ENCODE results near the gene FARS2. TPM values are rescaled to one million over a fixed set of nuclear protein-coding genes. Genes with fewer than 3 reads are reported as not detected.

FARS2 gene
- total and polyA plus RNA-seq, 2 donors (not counting 1 experiment from before 2014, with no cell fraction given): 11.0 to 18.5 TPM

DNA sequence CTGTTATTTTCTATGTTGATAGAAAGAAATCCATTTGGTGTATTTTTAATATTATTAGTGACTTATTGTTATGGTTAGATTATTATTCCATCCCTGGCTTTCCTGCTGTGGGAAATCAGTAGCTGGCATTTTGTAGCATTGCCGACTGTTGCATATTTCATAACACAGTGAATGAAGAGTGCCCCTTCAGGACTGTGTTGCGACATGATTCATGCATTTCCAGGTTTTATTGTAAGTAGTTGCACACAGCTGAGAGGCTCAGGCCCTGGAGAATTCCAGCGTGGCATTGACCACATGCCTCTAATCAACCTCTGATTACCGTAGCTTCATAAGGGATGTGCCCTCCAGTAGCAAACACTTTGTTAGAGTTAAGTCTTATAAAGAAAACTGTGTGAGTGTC lies 263.9 kb downstream of the FARS2 start:
- H3K4me1 ChIP-seq (ENCODE audit: control insufficient read depth, extremely low read depth, insufficient read depth, low read length): no peaks in the 10 kb centered on the region
- H3K4me3 ChIP-seq (replicated peaks in 1 of 4; ENCODE audit: control extremely low read depth in 1 of 4, insufficient read depth in 1 of 4, low read depth in 3 of 4, low read length in 4 of 4): no peak overlapping the region
- H3K79me2 ChIP-seq (ENCODE audit: control insufficient read depth, insufficient read depth, low read length): no peaks in the 10 kb centered on the region
- H3K27me3 ChIP-seq (ENCODE audit: control insufficient read depth, insufficient read depth, low read length): no peaks in the 10 kb centered on the region
- peak; percentile 63 to 72 for DNase-seq (ENCODE audit: low read depth in 2 of 2)
- no peaks in the 10 kb centered on the region for H3K36me3 ChIP-seq (ENCODE audit: control insufficient read depth, insufficient read depth, low read length)
- no peak overlapping the region for H3K4me2 ChIP-seq (ENCODE audit: extremely low read depth, insufficient read depth, low read length)
- H3K9me3 ChIP-seq (ENCODE audit: control insufficient read depth, insufficient read depth, low read depth, low read length): no peaks in the 10 kb centered on the region
- no peaks in the 10 kb centered on the region for H4K20me1 ChIP-seq (ENCODE audit: control insufficient read depth, extremely low read depth, insufficient read depth, low read length)
- no peak overlapping the region for H3K27ac ChIP-seq (ENCODE audit: insufficient read depth, low read length)
- H3K9ac ChIP-seq (ENCODE audit: insufficient read depth, low read length): no peak overlapping the region
- no peak overlapping the region for H2AFZ ChIP-seq (ENCODE audit: low read length)
- no peak for TF ChIP-seq EZH2 (IDR thresholded peaks at IDR 0.05; ENCODE audit: low read length, missing control alignments)
- TF ChIP-seq, protein P1, sequence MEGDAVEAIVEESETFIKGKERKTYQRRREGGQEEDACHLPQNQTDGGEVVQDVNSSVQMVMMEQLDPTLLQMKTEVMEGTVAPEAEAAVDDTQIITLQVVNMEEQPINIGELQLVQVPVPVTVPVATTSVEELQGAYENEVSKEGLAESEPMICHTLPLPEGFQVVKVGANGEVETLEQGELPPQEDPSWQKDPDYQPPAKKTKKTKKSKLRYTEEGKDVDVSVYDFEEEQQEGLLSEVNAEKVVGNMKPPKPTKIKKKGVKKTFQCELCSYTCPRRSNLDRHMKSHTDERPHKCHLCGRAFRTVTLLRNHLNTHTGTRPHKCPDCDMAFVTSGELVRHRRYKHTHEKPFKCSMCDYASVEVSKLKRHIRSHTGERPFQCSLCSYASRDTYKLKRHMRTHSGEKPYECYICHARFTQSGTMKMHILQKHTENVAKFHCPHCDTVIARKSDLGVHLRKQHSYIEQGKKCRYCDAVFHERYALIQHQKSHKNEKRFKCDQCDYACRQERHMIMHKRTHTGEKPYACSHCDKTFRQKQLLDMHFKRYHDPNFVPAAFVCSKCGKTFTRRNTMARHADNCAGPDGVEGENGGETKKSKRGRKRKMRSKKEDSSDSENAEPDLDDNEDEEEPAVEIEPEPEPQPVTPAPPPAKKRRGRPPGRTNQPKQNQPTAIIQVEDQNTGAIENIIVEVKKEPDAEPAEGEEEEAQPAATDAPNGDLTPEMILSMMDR (conservative IDR thresholded peaks at IDR 0.05 in 1 of 2, IDR thresholded peaks at IDR 0.05 in 1 of 2; ENCODE audit: low read depth in 1 of 2, low read length in 2 of 2): no peak

DNA sequence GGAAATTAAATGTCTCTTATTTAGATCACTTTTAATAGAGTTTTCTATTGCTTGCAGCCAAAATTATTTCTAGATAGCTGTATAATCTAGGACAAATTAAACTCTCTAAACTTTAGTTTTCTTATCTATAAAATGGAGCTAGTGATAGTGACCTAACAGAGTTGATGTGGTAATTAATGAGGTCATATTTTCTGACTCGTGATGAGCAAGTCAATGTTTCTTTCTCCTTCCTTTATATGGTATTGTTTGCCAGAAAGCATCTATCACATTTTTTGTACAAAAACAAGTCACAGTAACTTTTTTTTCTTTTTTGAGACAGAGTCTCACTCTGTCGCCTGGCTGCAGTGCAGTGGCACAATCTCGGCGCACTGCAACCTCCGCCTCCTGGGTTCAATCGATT lies 267.7 kb downstream of the FARS2 start:
- no peak for TF ChIP-seq EZH2 (IDR thresholded peaks at IDR 0.05; ENCODE audit: low read length, missing control alignments)
- TF ChIP-seq, protein P1 (conservative IDR thresholded peaks at IDR 0.05 in 1 of 2, IDR thresholded peaks at IDR 0.05 in 1 of 2; ENCODE audit: low read depth in 1 of 2, low read length in 2 of 2): no peak
- H3K9me3 ChIP-seq (ENCODE audit: control insufficient read depth, insufficient read depth, low read depth, low read length): no peaks in the 10 kb centered on the region
- H3K27me3 ChIP-seq (ENCODE audit: control insufficient read depth, insufficient read depth, low read length): no peaks in the 10 kb centered on the region
- no peaks in the 10 kb centered on the region for H3K4me1 ChIP-seq (ENCODE audit: control insufficient read depth, extremely low read depth, insufficient read depth, low read length)
- H2AFZ ChIP-seq (ENCODE audit: low read length): no peak overlapping the region
- DNase-seq (ENCODE audit: low read depth in 2 of 2): no peak
- H3K4me3 ChIP-seq (replicated peaks in 1 of 4; ENCODE audit: control extremely low read depth in 1 of 4, insufficient read depth in 1 of 4, low read depth in 3 of 4, low read length in 4 of 4): no peak overlapping the region
- no peak overlapping the region for H3K4me2 ChIP-seq (ENCODE audit: extremely low read depth, insufficient read depth, low read length)
- H3K79me2 ChIP-seq (ENCODE audit: control insufficient read depth, insufficient read depth, low read length): no peaks in the 10 kb centered on the region
- no peaks in the 10 kb centered on the region for H4K20me1 ChIP-seq (ENCODE audit: control insufficient read depth, extremely low read depth, insufficient read depth, low read length)
- no peak overlapping the region for H3K9ac ChIP-seq (ENCODE audit: insufficient read depth, low read length)
- H3K36me3 ChIP-seq (ENCODE audit: control insufficient read depth, insufficient read depth, low read length): no peaks in the 10 kb centered on the region
- no peak overlapping the region for H3K27ac ChIP-seq (ENCODE audit: insufficient read depth, low read length)

DNA sequence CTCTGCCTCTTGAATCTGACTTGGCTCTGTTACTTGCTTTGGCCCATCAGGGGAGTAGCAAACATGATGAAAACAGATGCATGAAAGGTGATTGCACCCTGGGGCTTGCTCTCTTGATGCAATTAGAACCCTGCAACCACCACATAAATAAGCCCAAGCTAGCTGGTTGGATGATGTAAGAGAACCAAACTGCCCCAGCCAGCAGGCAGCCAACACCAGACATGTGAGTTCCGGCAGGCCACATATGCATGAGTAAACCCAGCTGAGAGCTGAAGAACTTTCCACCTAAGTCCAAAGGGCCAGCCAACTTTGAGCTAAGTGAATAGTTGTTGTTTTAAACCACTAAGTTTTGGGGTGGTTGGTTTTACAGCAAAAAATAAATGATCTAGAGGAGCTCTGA lies 268.4 kb downstream of the FARS2 start:
- no peaks in the 10 kb centered on the region for H4K20me1 ChIP-seq (ENCODE audit: control insufficient read depth, extremely low read depth, insufficient read depth, low read length)
- H3K9ac ChIP-seq (ENCODE audit: insufficient read depth, low read length): no peak overlapping the region
- no peak overlapping the region for H3K4me2 ChIP-seq (ENCODE audit: extremely low read depth, insufficient read depth, low read length)
- H3K27ac ChIP-seq (ENCODE audit: insufficient read depth, low read length): no peak overlapping the region
- H2AFZ ChIP-seq (ENCODE audit: low read length): no peak overlapping the region
- peak; percentile 17 to 30 for DNase-seq (ENCODE audit: low read depth in 2 of 2)
- no peak for TF ChIP-seq EZH2 (IDR thresholded peaks at IDR 0.05; ENCODE audit: low read length, missing control alignments)
- TF ChIP-seq, protein P1 (conservative IDR thresholded peaks at IDR 0.05 in 1 of 2, IDR thresholded peaks at IDR 0.05 in 1 of 2; ENCODE audit: low read depth in 1 of 2, low read length in 2 of 2): no peak
- no peaks in the 10 kb centered on the region for H3K27me3 ChIP-seq (ENCODE audit: control insufficient read depth, insufficient read depth, low read length)
- H3K9me3 ChIP-seq (ENCODE audit: control insufficient read depth, insufficient read depth, low read depth, low read length): no peaks in the 10 kb centered on the region
- H3K4me1 ChIP-seq (ENCODE audit: control insufficient read depth, extremely low read depth, insufficient read depth, low read length): no peaks in the 10 kb centered on the region
- H3K4me3 ChIP-seq (replicated peaks in 1 of 4; ENCODE audit: control extremely low read depth in 1 of 4, insufficient read depth in 1 of 4, low read depth in 3 of 4, low read length in 4 of 4): no peak overlapping the region
- no peaks in the 10 kb centered on the region for H3K79me2 ChIP-seq (ENCODE audit: control insufficient read depth, insufficient read depth, low read length)
- H3K36me3 ChIP-seq (ENCODE audit: control insufficient read depth, insufficient read depth, low read length): no peaks in the 10 kb centered on the region

Measured in fibroblast of lung (primary cell).